ENCODE measurements around the gene ALDH3A2. TPM values are rescaled to one million over a fixed set of nuclear protein-coding genes. Genes with fewer than 3 reads are reported as not detected.

The ALDH3A2 gene
- polyA plus RNA-seq (2013, experiment 1 of 2): 69.2 TPM
- 63.8 TPM for polyA plus RNA-seq (2013, experiment 2 of 2)

- peak within 1 kb of the TSS; percentile 81 for H3K9ac ChIP-seq (ENCODE audit: low read depth, low read length)
- WGBS: under 1% methylated on average over 71 of the region's 71 CpGs
- H3K4me1 ChIP-seq (ENCODE audit: insufficient read depth, low read length): peaks cover 39% of the 10 kb centered on the region
Observed at GRCh38 chr17:19648475-19649273, at the start of gene ALDH3A2. Gene ALDH3A2 (plus strand): TSS chr17:19648751. CDS start chr17:19648972, 221 bp downstream.

DNA sequence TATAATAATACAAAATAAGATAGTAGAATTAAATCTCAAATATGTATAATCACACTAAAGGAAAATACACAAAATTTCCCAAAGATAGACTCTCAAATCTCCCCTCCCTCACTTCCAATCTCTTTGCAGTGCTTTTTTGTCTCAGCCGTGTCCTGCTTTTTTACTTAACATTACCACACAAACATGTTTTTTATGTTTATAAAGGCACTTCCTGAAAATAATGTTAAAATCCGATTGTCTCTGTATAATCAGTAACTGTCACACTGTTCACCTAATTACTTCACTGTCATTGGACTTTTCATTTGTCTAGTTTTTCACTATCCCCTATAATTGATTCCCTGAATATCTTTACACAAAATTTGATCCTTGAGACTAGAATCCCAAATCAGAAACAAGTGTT is 38.2 kb upstream of the ALDH3A2 start:
- Histone ChIP-seq H3K4me3 (ENCODE audit: low read length) (no peak overlapping the region), H3K9me3 (ENCODE audit: insufficient read depth, low read depth, low read length) (no peaks in the 10 kb centered on the region), H3K27me3 (ENCODE audit: insufficient read depth, low read length) (no peaks in the 10 kb centered on the region), H3K36me3 (ENCODE audit: insufficient read depth, low read length) (no peaks in the 10 kb centered on the region), H3K9ac (ENCODE audit: low read depth, low read length) (no peak overlapping the region), H3K4me1 (ENCODE audit: insufficient read depth, low read length) (no peaks in the 10 kb centered on the region), H3K27ac (ENCODE audit: low read depth, low read length) (no peak overlapping the region)
- 99% methylated on average over 2 of the region's 2 CpGs for WGBS

More at GRCh38 chr17:19648475-19649273, at the start of gene ALDH3A2:
- Histone ChIP-seq H3K4me3 (ENCODE audit: low read length) (peak within 1 kb of the TSS; percentile 66), H3K27me3 (ENCODE audit: insufficient read depth, low read length) (no peaks in the 10 kb centered on the region; the same call in 1 of the 2 replicates), H3K36me3 (ENCODE audit: insufficient read depth, low read length) (peaks cover 24% of the 10 kb centered on the region), H3K27ac (ENCODE audit: low read depth, low read length) (peak within 1 kb of the TSS; percentile 69), H3K9me3 (ENCODE audit: insufficient read depth, low read depth, low read length) (peaks cover 5% of the 10 kb centered on the region; the same call in 1 of the 2 replicates)

DNA sequence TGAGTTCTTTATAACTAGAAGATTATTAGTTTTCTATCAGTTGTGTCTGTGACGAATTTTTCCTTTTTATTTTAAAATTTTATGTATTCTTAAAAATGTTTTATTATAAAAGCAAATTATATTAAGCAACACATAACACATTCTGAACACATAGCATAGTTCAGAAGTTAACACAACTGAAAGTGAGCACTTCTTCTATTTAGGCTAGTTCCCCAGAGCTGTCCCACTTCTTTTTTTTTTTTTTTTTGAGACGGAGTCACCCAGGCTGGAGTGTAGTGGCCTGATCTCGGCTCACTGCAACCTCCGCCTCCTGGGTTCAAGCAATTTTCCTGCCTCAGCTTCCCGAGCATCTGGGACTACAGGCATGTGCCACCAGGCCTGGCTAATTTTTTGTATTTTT is 37.7 kb upstream of the ALDH3A2 start:
- H3K4me3 ChIP-seq (ENCODE audit: low read length): no peak overlapping the region
- no peaks in the 10 kb centered on the region for H3K4me1 ChIP-seq (ENCODE audit: insufficient read depth, low read length)
- no peaks in the 10 kb centered on the region for H3K27me3 ChIP-seq (ENCODE audit: insufficient read depth, low read length)
- H3K9me3 ChIP-seq (ENCODE audit: insufficient read depth, low read depth, low read length): no peaks in the 10 kb centered on the region
- H3K27ac ChIP-seq (ENCODE audit: low read depth, low read length): no peak overlapping the region
- H3K36me3 ChIP-seq (ENCODE audit: insufficient read depth, low read length): no peaks in the 10 kb centered on the region
- no peak overlapping the region for H3K9ac ChIP-seq (ENCODE audit: low read depth, low read length)
- WGBS: 87% methylated on average over 4 of the region's 5 CpGs

DNA sequence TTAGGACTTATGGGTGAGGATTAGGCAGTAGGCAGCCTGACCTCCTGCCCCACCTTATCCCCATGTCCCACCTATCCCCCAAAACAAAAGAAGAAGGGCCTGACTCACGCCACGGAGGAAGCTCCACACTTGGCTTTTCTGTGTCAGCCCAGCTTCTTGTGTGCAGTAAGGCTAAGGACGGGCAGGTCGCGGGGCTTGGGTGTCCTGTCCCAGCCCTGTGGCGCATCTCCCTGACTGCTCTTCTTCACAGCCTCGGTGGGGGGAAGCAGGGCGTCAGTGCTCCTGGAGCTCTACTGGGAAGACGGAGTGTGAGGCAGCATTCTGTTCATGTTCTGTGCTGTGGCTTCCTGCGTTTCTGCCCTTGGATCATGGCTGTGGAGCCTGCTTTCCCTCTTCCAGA is 34.6 kb upstream of the ALDH3A2 start:
- peaks cover 16% of the 10 kb centered on the region for H3K9me3 ChIP-seq (ENCODE audit: insufficient read depth, low read depth, low read length)
- no peaks in the 10 kb centered on the region for H3K27me3 ChIP-seq (ENCODE audit: insufficient read depth, low read length)
- no peaks in the 10 kb centered on the region for H3K36me3 ChIP-seq (ENCODE audit: insufficient read depth, low read length)
- H3K4me1 ChIP-seq (ENCODE audit: insufficient read depth, low read length): no peaks in the 10 kb centered on the region
- H3K9ac ChIP-seq (ENCODE audit: low read depth, low read length): no peak overlapping the region
- no peak overlapping the region for H3K27ac ChIP-seq (ENCODE audit: low read depth, low read length)
- 88% methylated on average over 10 of the region's 10 CpGs for WGBS
- H3K4me3 ChIP-seq (ENCODE audit: low read length): no peak overlapping the region

DNA sequence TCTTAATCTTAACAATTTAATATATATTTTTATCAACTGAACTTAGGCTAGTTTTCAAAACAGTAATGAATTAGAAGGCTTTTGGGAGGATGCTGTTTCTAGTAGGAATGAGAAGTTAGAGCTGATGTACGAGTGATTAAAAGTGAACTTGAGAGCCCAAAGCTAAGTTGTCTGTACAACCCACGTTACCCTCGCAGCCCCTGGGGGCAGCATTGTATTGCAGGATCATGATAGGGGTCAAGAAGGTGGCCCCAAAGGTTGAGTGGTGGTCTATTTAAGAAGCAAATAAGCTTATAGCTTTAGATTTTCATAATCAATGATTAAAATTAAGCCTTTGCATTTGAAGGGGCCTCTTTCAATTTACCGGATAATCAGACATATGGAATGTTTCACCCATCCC is 33.7 kb upstream of the ALDH3A2 start:
- no peak overlapping the region for H3K4me3 ChIP-seq (ENCODE audit: low read length)
- H3K9ac ChIP-seq (ENCODE audit: low read depth, low read length): no peak overlapping the region
- no peaks in the 10 kb centered on the region for H3K27me3 ChIP-seq (ENCODE audit: insufficient read depth, low read length)
- H3K4me1 ChIP-seq (ENCODE audit: insufficient read depth, low read length): no peaks in the 10 kb centered on the region
- H3K27ac ChIP-seq (ENCODE audit: low read depth, low read length): no peak overlapping the region
- no peaks in the 10 kb centered on the region for H3K36me3 ChIP-seq (ENCODE audit: insufficient read depth, low read length)
- 91% methylated on average over 4 of the region's 4 CpGs for WGBS
- peaks cover 25% of the 10 kb centered on the region for H3K9me3 ChIP-seq (ENCODE audit: insufficient read depth, low read depth, low read length)

GRCh38 chr17:19618015-19618414 is 30.5 kb upstream of the ALDH3A2 start:
- no peak overlapping the region for H3K4me3 ChIP-seq (ENCODE audit: low read length)
- H3K4me1 ChIP-seq (ENCODE audit: insufficient read depth, low read length): no peaks in the 10 kb centered on the region
- no peak overlapping the region for H3K27ac ChIP-seq (ENCODE audit: low read depth, low read length)
- WGBS: 100% methylated on average over 3 of the region's 3 CpGs
- H3K27me3 ChIP-seq (ENCODE audit: insufficient read depth, low read length): no peaks in the 10 kb centered on the region
- peaks cover 36% of the 10 kb centered on the region for H3K9me3 ChIP-seq (ENCODE audit: insufficient read depth, low read depth, low read length)
- H3K36me3 ChIP-seq (ENCODE audit: insufficient read depth, low read length): no peaks in the 10 kb centered on the region
- H3K9ac ChIP-seq (ENCODE audit: low read depth, low read length): no peak overlapping the region

- Histone ChIP-seq H3K9me3 (ENCODE audit: insufficient read depth, low read depth, low read length) (peaks cover 36% of the 10 kb centered on the region), H3K27ac (ENCODE audit: low read depth, low read length) (no peak overlapping the region), H3K27me3 (ENCODE audit: insufficient read depth, low read length) (no peaks in the 10 kb centered on the region), H3K4me3 (ENCODE audit: low read length) (no peak overlapping the region), H3K4me1 (ENCODE audit: insufficient read depth, low read length) (no peaks in the 10 kb centered on the region), H3K36me3 (ENCODE audit: insufficient read depth, low read length) (no peaks in the 10 kb centered on the region), H3K9ac (ENCODE audit: low read depth, low read length) (no peak overlapping the region)
- 41% methylated on average over 2 of the region's 2 CpGs for WGBS
Observed at GRCh38 chr17:19619705-19620325, 28.7 kb upstream of the ALDH3A2 start.

DNA sequence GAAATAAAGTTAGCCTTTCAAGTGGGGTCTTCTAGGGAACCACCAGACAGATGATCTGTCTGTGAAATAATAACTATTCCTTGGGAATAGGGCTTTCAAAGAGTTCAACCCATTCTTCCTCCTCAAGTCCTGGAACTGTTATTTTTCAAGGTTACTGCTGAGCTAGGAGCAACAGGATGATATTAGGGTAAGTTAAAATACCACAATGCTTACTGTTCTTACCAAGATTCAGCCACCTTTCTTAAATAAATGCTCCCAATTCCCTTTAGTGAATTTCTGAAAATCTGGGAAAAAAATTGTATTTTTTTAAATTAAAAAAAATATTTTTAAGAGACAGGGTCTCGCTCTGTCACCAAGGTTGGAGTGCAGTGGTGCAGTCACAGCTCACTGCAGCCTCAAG is 26.9 kb upstream of the ALDH3A2 start:
- no peak overlapping the region for H3K27ac ChIP-seq (ENCODE audit: low read depth, low read length)
- H3K9ac ChIP-seq (ENCODE audit: low read depth, low read length): no peak overlapping the region
- H3K4me1 ChIP-seq (ENCODE audit: insufficient read depth, low read length): no peaks in the 10 kb centered on the region
- H3K4me3 ChIP-seq (ENCODE audit: low read length): no peak overlapping the region
- peaks cover 36% of the 10 kb centered on the region for H3K9me3 ChIP-seq (ENCODE audit: insufficient read depth, low read depth, low read length)
- WGBS: 95% methylated on average over 1 of the region's 1 CpG
- H3K27me3 ChIP-seq (ENCODE audit: insufficient read depth, low read length): no peaks in the 10 kb centered on the region
- H3K36me3 ChIP-seq (ENCODE audit: insufficient read depth, low read length): no peaks in the 10 kb centered on the region

DNA sequence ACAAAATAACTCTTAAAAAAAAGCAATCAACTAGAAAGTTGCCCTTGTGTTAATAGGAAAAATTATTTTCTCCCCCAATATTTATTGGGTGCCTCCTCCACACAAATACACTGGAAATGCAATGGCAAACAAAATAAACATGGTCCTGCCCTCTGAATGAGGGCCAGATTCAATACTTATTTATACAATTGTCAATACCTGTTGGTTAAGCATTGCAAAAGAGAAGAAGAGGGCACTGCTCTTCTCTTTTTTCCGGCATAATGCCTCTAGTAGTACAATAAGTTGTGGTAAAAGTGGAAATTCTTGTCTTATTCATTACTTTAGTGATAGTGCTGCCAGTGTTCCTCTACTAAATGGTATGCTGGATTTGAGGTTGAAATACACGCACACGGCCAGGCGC is 22.5 kb upstream of the ALDH3A2 start:
- WGBS: 98% methylated on average over 4 of the region's 4 CpGs

DNA sequence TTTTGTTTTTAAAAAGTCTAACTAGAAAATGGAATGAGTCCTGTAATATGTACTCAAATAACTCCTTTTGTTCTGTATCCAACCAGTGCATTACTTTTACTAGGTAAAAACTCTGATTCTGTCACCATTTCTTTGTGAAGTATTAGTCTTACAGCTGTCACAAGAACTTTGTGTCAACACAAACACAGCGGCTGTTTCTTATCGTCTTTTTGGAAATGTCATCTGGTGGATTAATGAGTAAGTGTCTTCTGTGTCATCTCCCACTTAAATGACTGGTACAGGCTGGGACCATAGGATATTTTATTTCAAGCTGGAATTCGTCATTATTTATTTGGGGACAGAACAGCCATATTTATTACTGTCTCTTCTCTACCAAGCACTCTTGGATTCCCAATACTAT is 19.1 kb upstream of the ALDH3A2 start:
- Histone ChIP-seq H3K36me3 (ENCODE audit: insufficient read depth, low read length) (no peaks in the 10 kb centered on the region), H3K27me3 (ENCODE audit: insufficient read depth, low read length) (no peaks in the 10 kb centered on the region), H3K4me1 (ENCODE audit: insufficient read depth, low read length) (no peaks in the 10 kb centered on the region), H3K27ac (ENCODE audit: low read depth, low read length) (no peak overlapping the region), H3K9ac (ENCODE audit: low read depth, low read length) (no peak overlapping the region), H3K9me3 (ENCODE audit: insufficient read depth, low read depth, low read length) (no peaks in the 10 kb centered on the region; the same call in 1 of the 2 replicates), H3K4me3 (ENCODE audit: low read length) (no peak overlapping the region)
- 93% methylated on average over 3 of the region's 3 CpGs for WGBS

More for the DNA sequence above, 22.5 kb upstream of the ALDH3A2 start:
- Histone ChIP-seq H3K9ac (ENCODE audit: low read depth, low read length) (no peak overlapping the region), H3K4me1 (ENCODE audit: insufficient read depth, low read length) (no peaks in the 10 kb centered on the region), H3K27me3 (ENCODE audit: insufficient read depth, low read length) (no peaks in the 10 kb centered on the region), H3K27ac (ENCODE audit: low read depth, low read length) (no peak overlapping the region), H3K9me3 (ENCODE audit: insufficient read depth, low read depth, low read length) (peaks cover 3% of the 10 kb centered on the region; the same call in 1 of the 2 replicates), H3K4me3 (ENCODE audit: low read length) (no peak overlapping the region), H3K36me3 (ENCODE audit: insufficient read depth, low read length) (no peaks in the 10 kb centered on the region)

GRCh38 chr17:19630035-19630434 is 18.5 kb upstream of the ALDH3A2 start:
- Histone ChIP-seq H3K36me3 (ENCODE audit: insufficient read depth, low read length) (no peaks in the 10 kb centered on the region), H3K9ac (ENCODE audit: low read depth, low read length) (no peak overlapping the region), H3K27me3 (ENCODE audit: insufficient read depth, low read length) (no peaks in the 10 kb centered on the region), H3K27ac (ENCODE audit: low read depth, low read length) (no peak overlapping the region), H3K9me3 (ENCODE audit: insufficient read depth, low read depth, low read length) (no peaks in the 10 kb centered on the region; the same call in 1 of the 2 replicates), H3K4me3 (ENCODE audit: low read length) (no peak overlapping the region), H3K4me1 (ENCODE audit: insufficient read depth, low read length) (no peaks in the 10 kb centered on the region)
- 87% methylated on average over 4 of the region's 4 CpGs for WGBS
